ENCODE results near the gene DNHD1. TPM values are rescaled to one million over a fixed set of nuclear protein-coding genes. Genes with fewer than 3 reads are reported as not detected.

DNHD1 gene
- total and polyA plus RNA-seq, 5 experiments from 2014 or later, result 1.0 to 62.8 (median 1.9) TPM

Other genes starting within 250 kb of the DNHD1 start
- gene CCKBR, start 237.4 kb upstream of the DNHD1 start, total RNA-seq, result not detected
- not detected for gene CCKBR, start 237.4 kb upstream of the DNHD1 start, polyA plus RNA-seq
- gene CAVIN3, start 176.8 kb upstream of the DNHD1 start, total RNA-seq, result not detected
- gene CAVIN3, start 176.8 kb upstream of the DNHD1 start, polyA plus RNA-seq, result not detected
- gene SMPD1, start 106.8 kb upstream of the DNHD1 start, total RNA-seq, result 10 to 100 TPM; 54.8 to 62.0 TPM
- gene SMPD1, start 106.8 kb upstream of the DNHD1 start, polyA plus RNA-seq, result 10 to 100 TPM; 22.4 to 32.6 (median 31.7) TPM
- gene APBB1, start 78.2 kb upstream of the DNHD1 start, total RNA-seq, result 100 to 1,000 TPM; 135 to 141 TPM
- 100 to 1,000 TPM; 115 to 196 (median 146) TPM for gene APBB1, start 78.2 kb upstream of the DNHD1 start, polyA plus RNA-seq
- gene HPX, start 56.3 kb upstream of the DNHD1 start, total RNA-seq, result 1 to 10 TPM; 1.6 to 1.7 TPM
- not detected for gene HPX, start 56.3 kb upstream of the DNHD1 start, polyA plus RNA-seq
- gene TRIM3, start 23.3 kb upstream of the DNHD1 start, total RNA-seq, result 10 to 100 TPM; 20.7 to 25.9 TPM
- 1 to 10 TPM; 1.2 to 2.4 (median 1.8) TPM for gene TRIM3, start 23.3 kb upstream of the DNHD1 start, polyA plus RNA-seq
- gene ARFIP2, start 15.9 kb upstream of the DNHD1 start, total RNA-seq, result 10 to 100 TPM; 54.6 to 56.1 TPM
- 10 to 100 TPM; 31.1 to 43.8 (median 38.3) TPM for gene ARFIP2, start 15.9 kb upstream of the DNHD1 start, polyA plus RNA-seq
- gene TIMM10B, start 15.8 kb upstream of the DNHD1 start, total RNA-seq, result 10 to 100 TPM; 69.2 to 71.5 TPM
- 10 to 100 TPM; 30.5 to 42.7 (median 30.9) TPM for gene TIMM10B, start 15.8 kb upstream of the DNHD1 start, polyA plus RNA-seq
- gene RRP8, start 106.3 kb downstream of the DNHD1 start, total RNA-seq, result 10 to 100 TPM; 35.3 to 35.7 TPM
- gene RRP8, start 106.3 kb downstream of the DNHD1 start, polyA plus RNA-seq, result 10 to 100 TPM; 17.8 to 25.9 (median 20.9) TPM
- gene ILK, start 106.5 kb downstream of the DNHD1 start, total RNA-seq, result 10 to 100 TPM; 88.5 to 93.5 TPM
- 10 to 100 TPM; 63.7 to 72.5 (median 68.5) TPM for gene ILK, start 106.5 kb downstream of the DNHD1 start, polyA plus RNA-seq
- gene TAF10, start 114.9 kb downstream of the DNHD1 start, total RNA-seq, result 100 to 1,000 TPM; 107 to 116 TPM
- gene TAF10, start 114.9 kb downstream of the DNHD1 start, polyA plus RNA-seq, result 100 to 1,000 TPM; 247 to 332 (median 249) TPM
- 100 to 1,000 TPM; 130 TPM for gene TPP1, start 122.1 kb downstream of the DNHD1 start, total RNA-seq
- gene TPP1, start 122.1 kb downstream of the DNHD1 start, polyA plus RNA-seq, result 100 to 1,000 TPM in 1 of 3 donors, 10 to 100 TPM in 2; 84.8 to 107 (median 85.1) TPM
- gene DCHS1, start 158.5 kb downstream of the DNHD1 start, total RNA-seq, result 10 to 100 TPM; 14.4 to 14.9 TPM
- gene DCHS1, start 158.5 kb downstream of the DNHD1 start, polyA plus RNA-seq, result 1 to 10 TPM; 2.2 to 6.1 (median 2.9) TPM
- gene MRPL17, start 186.1 kb downstream of the DNHD1 start, total RNA-seq, result 10 to 100 TPM; 27.5 to 30.1 TPM
- gene MRPL17, start 186.1 kb downstream of the DNHD1 start, polyA plus RNA-seq, result 10 to 100 TPM; 16.2 to 23.6 (median 16.5) TPM

All from naive thymus-derived CD8-positive, alpha-beta T cell (primary cell).